ENCODE results near the gene AP3D1. TPM values are rescaled to one million over a fixed set of nuclear protein-coding genes. Genes with fewer than 3 reads are reported as not detected.
A peak's percentile ranks its signal among the peaks of the same experiment; 100 is the strongest.
"Not testable (repeated sequence)": the region's sequence is repeated elsewhere in the genome, so short reads cannot be mapped to it uniquely, and the experiment has no call there.

The AP3D1 gene
- total and polyA plus RNA-seq, 10 donors, result 32.8 to 112 (median 96.2) TPM

- H3K4me1 ChIP-seq, result peaks cover 0 to 36% (median 3%) of the 10 kb centered on the region in 6 donors
- TF ChIP-seq POLR2AphosphoS5 (IDR thresholded peaks at IDR 0.05), result peak in 1 of 3 donors; percentile 6
- TF ChIP-seq POLR2A (IDR thresholded peaks at IDR 0.05), result no peak
- DNase-seq, result no peak
- WGBS, 5 donors, result 93 to 97% (median 94%) methylated on average over 19 to 23 of the region's 23 CpGs
- H3K4me3 ChIP-seq, result no peak overlapping the region
- H3K9me3 ChIP-seq, result no peaks in the 10 kb centered on the region
- intact Hi-C loops (cut with DNase I; ENCODE audit: low total_unique reads), result no loop called here
- no peaks in the 10 kb centered on the region for H3K27me3 ChIP-seq (replicated peaks in 1 of 7)
- no peak overlapping the region for H3K27ac ChIP-seq
- peaks cover 3 to 87% (median 53%) of the 10 kb centered on the region in 6 donors for H3K36me3 ChIP-seq
These were observed 13.2 kb downstream of the AP3D1 start for GRCh38 chr19:2138061-2138728.

GRCh38 chr19:2136796-2137195 lies 14.6 kb downstream of the AP3D1 start:
- WGBS, 5 donors, result 93 to 98% (median 95%) methylated on average over 19 to 23 of the region's 23 CpGs
- Histone ChIP-seq H3K36me3 (peaks cover 3 to 91% (median 67%) of the 10 kb centered on the region in 6 donors), H3K27me3 (replicated peaks in 1 of 7) (no peaks in the 10 kb centered on the region), H3K9me3 (no peaks in the 10 kb centered on the region), H3K27ac (no peak overlapping the region), H3K4me3 (no peak overlapping the region), H3K4me1 (peaks cover 0 to 22% (median 0%) of the 10 kb centered on the region in 6 donors)
- TF ChIP-seq POLR2AphosphoS5 (IDR thresholded peaks at IDR 0.05), result peak in 1 of 3 donors; percentile 38
- no peak for TF ChIP-seq POLR2A (IDR thresholded peaks at IDR 0.05)
- intact Hi-C loops (cut with DNase I; ENCODE audit: low total_unique reads), result no loop called here
- DNase-seq, result no peak

- DNase-seq, result no peak
- no peaks in the 10 kb centered on the region for H3K9me3 ChIP-seq
- H3K4me1 ChIP-seq, result peaks cover 0 to 14% (median 0%) of the 10 kb centered on the region in 6 donors
- 91 to 94% (median 92%) methylated on average over 41 to 50 of the region's 50 CpGs for WGBS, 5 donors
- H3K4me3 ChIP-seq, result no peak overlapping the region
- H3K27me3 ChIP-seq (replicated peaks in 1 of 7), result no peaks in the 10 kb centered on the region
- H3K27ac ChIP-seq, result no peak overlapping the region
- peaks cover 3 to 100% (median 74%) of the 10 kb centered on the region in 6 donors for H3K36me3 ChIP-seq
- intact Hi-C loops (cut with DNase I; ENCODE audit: low total_unique reads), result no loop called here
- TF ChIP-seq POLR2AphosphoS5 (IDR thresholded peaks at IDR 0.05), result peak in 1 of 3 donors; percentile 13
- TF ChIP-seq POLR2A (IDR thresholded peaks at IDR 0.05), result no peak
These were observed 15.6 kb downstream of the AP3D1 start for GRCh38 chr19:2135474-2136402.

GRCh38 chr19:2132731-2133490 lies 18.5 kb downstream of the AP3D1 start:
- no peak overlapping the region for H3K4me3 ChIP-seq
- peaks cover 3 to 97% (median 80%) of the 10 kb centered on the region in 6 donors for H3K36me3 ChIP-seq
- H3K27ac ChIP-seq, result no peak overlapping the region
- peak in 1 of 3 donors; percentile 18 for TF ChIP-seq POLR2AphosphoS5 (IDR thresholded peaks at IDR 0.05)
- no peak for TF ChIP-seq CTCF (IDR thresholded peaks at IDR 0.05 in 8 of 11, conservative IDR thresholded peaks at IDR 0.05 in 3 of 11)
- TF ChIP-seq POLR2A (IDR thresholded peaks at IDR 0.05), result no peak
- WGBS, 5 donors, result 85 to 94% (median 90%) methylated on average over 14 to 19 of the region's 19 CpGs
- H3K27me3 ChIP-seq (replicated peaks in 1 of 7), result no peaks in the 10 kb centered on the region
- intact Hi-C loops (cut with DNase I; ENCODE audit: low total_unique reads), result no loop called here
- H3K4me1 ChIP-seq, result no peaks in the 10 kb centered on the region
- H3K9me3 ChIP-seq, result no peaks in the 10 kb centered on the region
- DNase-seq, result no peak

- WGBS, 5 donors, result 94 to 98% (median 96%) methylated on average over 14 of the region's 14 CpGs
- no peak overlapping the region for H3K27ac ChIP-seq
- H3K4me1 ChIP-seq, result no peaks in the 10 kb centered on the region
- H3K9me3 ChIP-seq, result no peaks in the 10 kb centered on the region
- DNase-seq, result no peak
- no peak overlapping the region for H3K4me3 ChIP-seq
- intact Hi-C loops (cut with DNase I; ENCODE audit: low total_unique reads), result no loop called here
- TF ChIP-seq CTCF (IDR thresholded peaks at IDR 0.05 in 8 of 11, conservative IDR thresholded peaks at IDR 0.05 in 3 of 11), result no peak
- no peak for TF ChIP-seq POLR2A (IDR thresholded peaks at IDR 0.05)
- TF ChIP-seq POLR2AphosphoS5 (IDR thresholded peaks at IDR 0.05), result peak in 1 of 3 donors; percentile 19
- no peaks in the 10 kb centered on the region for H3K27me3 ChIP-seq (replicated peaks in 1 of 7)
- peaks cover 3 to 97% (median 80%) of the 10 kb centered on the region in 6 donors for H3K36me3 ChIP-seq
These were observed 19.2 kb downstream of the AP3D1 start for GRCh38 chr19:2132191-2132590.

GRCh38 chr19:2131012-2131975 lies 20.1 kb downstream of the AP3D1 start:
- H3K4me3 ChIP-seq; H3K27me3 ChIP-seq (replicated peaks in 1 of 7); intact Hi-C loops (cut with DNase I; ENCODE audit: low total_unique reads); DNase-seq; H3K9me3 ChIP-seq; H3K4me1 ChIP-seq; H3K27ac ChIP-seq: not testable (repeated sequence)
- H3K36me3 ChIP-seq, result peaks cover 3 to 97% (median 80%) of the 10 kb centered on the region in 6 donors
- 90 to 95% (median 94%) methylated on average over 26 to 67 of the region's 67 CpGs for WGBS, 5 donors

Data from spleen (tissue), 11 donors.